OCI-LY7 (cell line): ENCODE data around the gene TRIO. TPM values are rescaled to one million over a fixed set of nuclear protein-coding genes. Genes with fewer than 3 reads are reported as not detected.

Source experiments
- BruUV-seq: library from RNA; stranded (reverse); fragments of 400-500 nt; replicated peaks from 2 replicates; lab custom pipeline; 2021; lab: Mats Ljungman, UMichigan
- CTCF ChIA-PET: fragments of 300-600 bp; sonication (Branson Sonifier 250); formaldehyde crosslinking; loops from one replicate; lab custom pipeline; 2022; ENCODE audit warnings: antibody characterized with exemption; ENCODE audit not compliant: unreplicated experiment; lab: Charles Lee
- POLR2A ChIA-PET: fragments of 300-600 bp; sonication (Branson Sonifier 250); formaldehyde crosslinking; loops from one replicate; lab custom pipeline; 2022; ENCODE audit warnings: antibody characterized with exemption; lab: Charles Lee
- DNase-seq: peaks from one replicate; pipeline ENCODE4 v3.0.0-alpha.2; 2015; ENCODE audit warnings: low spot score
- H2AFZ ChIP-seq: fragments of 200-600 bp; sonication (generic), shearing (Covaris generic); 2 replicates; pipeline ENCODE4 v1.6.1; 2014; ENCODE audit warnings: mild to moderate bottlenecking, antibody characterized with exemption, low read length, moderate library complexity
- H3K27ac ChIP-seq: fragments of 200-600 bp; sonication (generic); 2 replicates; pipeline ENCODE4 v1.5.1; 2014; ENCODE audit warnings: mixed run types, low read depth, mild to moderate bottlenecking, moderate library complexity, low read length, inconsistent platforms; ENCODE audit not compliant: poor library complexity, severe bottlenecking
- H3K36me3 ChIP-seq: fragments of 200-600 bp; sonication (generic); 2 replicates; pipeline ENCODE4 v1.6.1; 2014; ENCODE audit warnings: mild to moderate bottlenecking, antibody characterized with exemption, low read length, moderate library complexity, mixed read lengths; ENCODE audit not compliant: insufficient read depth
- H3K4me1 ChIP-seq: fragments of 200-600 bp; sonication (generic); 2 replicates; pipeline ENCODE4 v1.5.1; 2014; ENCODE audit warnings: mild to moderate bottlenecking, low read length; ENCODE audit not compliant: insufficient read depth, poor library complexity, severe bottlenecking
- H3K4me2 ChIP-seq: fragments of 200-600 bp; sonication (generic); 2 replicates; pipeline ENCODE4 v1.6.1; 2014; ENCODE audit warnings: mild to moderate bottlenecking, low read length
- H3K4me3 ChIP-seq: fragments of 200-600 bp; sonication (generic); 2 replicates; pipeline ENCODE4 v1.5.1; 2014; ENCODE audit warnings: mild to moderate bottlenecking, low read depth, low read length; ENCODE audit not compliant: poor library complexity, severe bottlenecking
- H3K79me2 ChIP-seq: fragments of 200-600 bp; sonication (generic); 2 replicates; pipeline ENCODE4 v1.6.1; 2016; ENCODE audit warnings: low read depth, mild to moderate bottlenecking, low read length, moderate library complexity, mixed read lengths; ENCODE audit not compliant: insufficient read depth
- H3K9me2 ChIP-seq: fragments of 200-600 bp; sonication (generic); 2 replicates; pipeline ENCODE4 v1.6.1; 2016; ENCODE audit warnings: mild to moderate bottlenecking, low read length, mixed read lengths; ENCODE audit not compliant: insufficient read depth
- H3K9me3 ChIP-seq: fragments of 200-600 bp; sonication (generic); 2 replicates; pipeline ENCODE4 v1.6.1; 2014; ENCODE audit warnings: mild to moderate bottlenecking, mixed run types, low read length, mixed read lengths
- H4K20me1 ChIP-seq: fragments of 200-600 bp; sonication (generic); 2 replicates; pipeline ENCODE4 v1.6.1; 2014; ENCODE audit warnings: mild to moderate bottlenecking, antibody characterized with exemption, low read length, moderate library complexity, mixed read lengths; ENCODE audit not compliant: insufficient read depth
- CTCF ChIP-seq: fragments of 200-600 bp; sonication (generic); conservative IDR thresholded peaks from 2 replicates; pipeline ENCODE4 v1.5.1; 2014; ENCODE audit warnings: mild to moderate bottlenecking, antibody characterized with exemption, low read length, moderate library complexity, mixed read lengths
- EZH2phosphoT487 ChIP-seq: fragments of 200-600 bp; sonication (generic); IDR thresholded peaks from 2 replicates; pipeline ENCODE4 v1.6.1; 2018; ENCODE audit warnings: low read depth, borderline replicate concordance, mild to moderate bottlenecking, mixed run types, antibody characterized with exemption, low read length, moderate library complexity, mixed read lengths
- intact Hi-C: fragments of 100-400 bp; cut with micrococcal nuclease; formaldehyde crosslinking; loops from one replicate; pipeline ENCODE4 v1.10.0; 2022; ENCODE audit not compliant: unreplicated experiment
- total RNA-seq, 2 experiments: library from RNA; depleted of rRNA in 1 of 2; stranded (reverse); fragments of >200 nt in 1 of 2; shearing (Covaris generic) in 1 of 2; gene quantifications; 2 replicates each; pipeline ENCODE4 v1.2.3, GENCODE V29; 2014 to 2022

TRIO gene
- total RNA-seq, 2 experiments from 2014 or later, result 35.8 to 55.1 TPM

GRCh38 chr5:14405706-14406553, 262.8 kb downstream of the TRIO start:
- intact Hi-C loops, result no loop called here
- ChIA-PET CTCF (no interaction called here), POLR2A (no interaction called here)
- Histone ChIP-seq H3K4me1 (no peaks in the 10 kb centered on the region), H3K36me3 (peaks cover 14% of the 10 kb centered on the region), H4K20me1 (no peaks in the 10 kb centered on the region), H3K79me2 (no peaks in the 10 kb centered on the region), H3K9me2 (no peaks in the 10 kb centered on the region), H3K27ac (no peak overlapping the region), H3K9me3 (no peaks in the 10 kb centered on the region), H2AFZ (no peak overlapping the region), H3K4me2 (no peak overlapping the region), H3K4me3 (no peak overlapping the region)
- no TSS peak for BruUV-seq
- DNase-seq, result no peak
- TF ChIP-seq EZH2phosphoT487, result no peak
- TF ChIP-seq CTCF, result no peak

GRCh38 chr5:14406554-14406849, 263.4 kb downstream of the TRIO start:
- H3K4me3 ChIP-seq, result no peak overlapping the region
- peaks cover 11% of the 10 kb centered on the region for H3K36me3 ChIP-seq
- no peak overlapping the region for H3K4me2 ChIP-seq
- H2AFZ ChIP-seq, result no peak overlapping the region
- H3K9me3 ChIP-seq, result no peaks in the 10 kb centered on the region
- H3K4me1 ChIP-seq, result no peaks in the 10 kb centered on the region
- no TSS peak for BruUV-seq
- no peaks in the 10 kb centered on the region for H3K9me2 ChIP-seq
- ChIA-PET CTCF (no interaction called here), POLR2A (no interaction called here)
- TF ChIP-seq EZH2phosphoT487 (no peak), CTCF (no peak)
- no peaks in the 10 kb centered on the region for H4K20me1 ChIP-seq
- H3K79me2 ChIP-seq, result no peaks in the 10 kb centered on the region
- H3K27ac ChIP-seq, result no peak overlapping the region
- DNase-seq, result no peak
- intact Hi-C loops, result no loop called here

- no TSS peak for BruUV-seq
- intact Hi-C loops, result no loop called here
Measured at GRCh38 chr5:14407051-14407450, 263.9 kb downstream of the TRIO start.

More at GRCh38 chr5:14407051-14407450, 263.9 kb downstream of the TRIO start:
- Histone ChIP-seq H3K9me2 (no peaks in the 10 kb centered on the region), H3K9me3 (no peaks in the 10 kb centered on the region), H2AFZ (no peak overlapping the region), H3K27ac (no peak overlapping the region), H3K4me1 (no peaks in the 10 kb centered on the region), H3K79me2 (no peaks in the 10 kb centered on the region), H3K4me3 (no peak overlapping the region), H3K4me2 (no peak overlapping the region), H4K20me1 (no peaks in the 10 kb centered on the region), H3K36me3 (peaks cover 7% of the 10 kb centered on the region)
- ChIA-PET CTCF (no interaction called here), POLR2A (no interaction called here)
- TF ChIP-seq CTCF, result no peak
- TF ChIP-seq EZH2phosphoT487, result no peak
- DNase-seq, result no peak
